ENCODE measurements around the gene SCN8A. TPM values are rescaled to one million over a fixed set of nuclear protein-coding genes. Genes with fewer than 3 reads are reported as not detected.

SCN8A gene
- total RNA-seq, 1 donor = 33.7 TPM

- no peak overlapping the region for H3K4me3 ChIP-seq (ENCODE audit: low read depth, low read length)
Measured at GRCh38 chr12:51752234-51752889, 161.3 kb downstream of the SCN8A start.

GRCh38 chr12:51753980-51754675 lies 163.1 kb downstream of the SCN8A start:
- no peak overlapping the region for H3K4me3 ChIP-seq (ENCODE audit: low read depth, low read length)
- DNase-seq (ENCODE audit: low read depth) = no peak

More at GRCh38 chr12:51752234-51752889, 161.3 kb downstream of the SCN8A start:
- DNase-seq (ENCODE audit: low read depth) = peak; percentile 80
- TF ChIP-seq CTCF (IDR thresholded peaks at IDR 0.05; ENCODE audit: insufficient read depth, low read depth, low read length) = no peak

GRCh38 chr12:51755251-51755650 lies 164.2 kb downstream of the SCN8A start:
- no peak overlapping the region for H3K4me3 ChIP-seq (ENCODE audit: low read depth, low read length)
- TF ChIP-seq CTCF (IDR thresholded peaks at IDR 0.05; ENCODE audit: insufficient read depth, low read depth, low read length) = no peak
- no peak for DNase-seq (ENCODE audit: low read depth)

More at GRCh38 chr12:51753980-51754675, 163.1 kb downstream of the SCN8A start:
- TF ChIP-seq CTCF (IDR thresholded peaks at IDR 0.05; ENCODE audit: insufficient read depth, low read depth, low read length) = no peak

GRCh38 chr12:51759175-51759574 lies 168.1 kb downstream of the SCN8A start:
- no peak overlapping the region for H3K4me3 ChIP-seq (ENCODE audit: low read depth, low read length)
- no peak for DNase-seq (ENCODE audit: low read depth)

GRCh38 chr12:51759695-51760094 lies 168.7 kb downstream of the SCN8A start:
- no peak for TF ChIP-seq CTCF (IDR thresholded peaks at IDR 0.05; ENCODE audit: insufficient read depth, low read depth, low read length)
- H3K4me3 ChIP-seq (ENCODE audit: low read depth, low read length) = no peak overlapping the region
- DNase-seq (ENCODE audit: low read depth) = no peak

More at GRCh38 chr12:51759175-51759574, 168.1 kb downstream of the SCN8A start:
- no peak for TF ChIP-seq CTCF (IDR thresholded peaks at IDR 0.05; ENCODE audit: insufficient read depth, low read depth, low read length)

GRCh38 chr12:51760231-51760630 lies 169.2 kb downstream of the SCN8A start:
- no peak for DNase-seq (ENCODE audit: low read depth)
- no peak for TF ChIP-seq CTCF (IDR thresholded peaks at IDR 0.05; ENCODE audit: insufficient read depth, low read depth, low read length)
- H3K4me3 ChIP-seq (ENCODE audit: low read depth, low read length) = no peak overlapping the region

Measured in fibroblast of villous mesenchyme (primary cell).